ENCODE data around the gene DNAAF3.

Gene DNAAF3

DNA sequence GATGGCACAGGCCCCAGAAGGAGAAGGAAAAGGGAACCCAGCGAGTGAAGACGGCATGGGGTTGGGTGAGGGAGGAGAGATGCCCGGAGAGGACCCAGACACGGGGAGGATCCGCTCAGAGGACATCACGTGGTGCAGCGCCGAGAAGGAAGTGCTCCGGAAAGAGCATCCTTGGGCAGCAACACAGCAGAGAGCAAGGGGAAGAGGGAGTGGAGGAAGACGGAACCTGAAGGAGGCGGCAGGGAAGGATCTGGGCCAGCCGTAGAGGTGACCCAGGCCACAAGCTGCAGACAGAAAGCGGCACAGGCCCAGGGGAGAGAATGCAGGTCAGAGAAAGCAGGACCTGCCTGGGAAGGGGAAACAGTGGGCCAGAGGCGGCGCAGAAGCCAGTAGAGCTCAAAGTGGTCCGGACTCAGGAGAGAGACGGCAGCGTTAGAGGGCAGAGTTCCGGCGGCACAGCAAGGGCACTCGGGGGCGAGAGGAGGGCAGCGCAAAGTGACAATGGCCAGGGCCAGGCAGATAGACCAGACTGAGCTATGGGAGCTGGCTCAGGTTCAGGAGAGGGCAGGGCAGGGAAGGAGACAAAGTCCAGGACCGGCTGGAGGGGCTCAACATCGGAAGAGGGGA, 50.1 kb downstream of the DNAAF3 start:
- DNase-seq (ENCODE audit: low read depth): peak; percentile 46

GRCh38 chr19:55115446-55116065, 50.9 kb downstream of the DNAAF3 start:
- DNase-seq (ENCODE audit: low read depth): no peak

GRCh38 chr19:55114566-55115145, 51.8 kb downstream of the DNAAF3 start:
- DNase-seq (ENCODE audit: low read depth): no peak

- DNase-seq (ENCODE audit: low read depth): peak; percentile 96
Observed at GRCh38 chr19:55113570-55114039, 52.8 kb downstream of the DNAAF3 start.

- DNase-seq (ENCODE audit: low read depth): no peak
Observed at GRCh38 chr19:55112777-55113569, 53.4 kb downstream of the DNAAF3 start.

- DNase-seq (ENCODE audit: low read depth): no peak
Observed at GRCh38 chr19:55112246-55112776, 54.1 kb downstream of the DNAAF3 start.

- no peak for DNase-seq (ENCODE audit: low read depth)
Observed at GRCh38 chr19:55111238-55111831, 55.1 kb downstream of the DNAAF3 start.

DNA sequence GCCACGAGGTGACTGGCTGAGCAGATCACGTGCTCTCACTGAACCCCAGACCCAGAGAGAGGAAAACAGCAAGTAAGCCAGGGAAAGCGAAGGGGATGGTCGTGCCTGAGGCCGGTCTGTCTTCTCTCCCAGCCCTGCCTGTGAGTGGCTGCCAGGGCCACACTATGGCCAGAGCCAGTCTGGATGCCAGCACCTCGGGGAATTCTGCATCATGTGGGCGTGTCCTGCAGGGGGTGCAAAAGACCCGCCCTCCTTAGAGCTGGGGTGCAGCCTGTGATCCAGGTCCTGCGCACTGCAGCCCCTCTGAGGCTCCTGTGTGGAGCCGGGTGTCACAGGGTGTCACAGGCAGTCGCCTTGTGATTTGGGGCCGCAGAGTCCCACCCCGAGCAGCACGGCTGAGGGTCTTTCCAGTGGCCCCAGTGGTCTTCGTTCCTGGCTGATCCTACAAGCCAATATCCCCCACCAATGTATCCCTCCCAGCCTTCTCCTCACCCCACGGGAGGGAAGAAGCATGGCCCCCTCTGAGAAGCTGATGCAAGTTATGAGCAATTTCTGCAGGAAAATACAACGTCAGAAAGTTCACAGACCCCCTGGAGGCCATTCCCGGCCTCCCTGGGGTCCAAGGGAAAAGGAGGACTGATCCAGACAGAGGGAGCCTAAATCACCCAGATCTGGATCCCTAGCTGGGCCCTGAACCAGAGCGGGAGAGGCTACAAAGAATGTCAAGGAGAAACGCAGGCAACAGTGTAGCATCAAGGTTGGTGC, 56.7 kb downstream of the DNAAF3 start:
- DNase-seq (ENCODE audit: low read depth): no peak
